ENCODE measurements around the gene SFSWAP. TPM values are rescaled to one million over a fixed set of nuclear protein-coding genes. Genes with fewer than 3 reads are reported as not detected.

SFSWAP gene
- total and polyA plus RNA-seq, 2 of the 13 experiments (the other 11 are each of a cell fraction or from before 2014, with no cell fraction given) = 17.1 to 27.7 TPM

- TF ChIP-seq ZNF510 (CRISPR knock-in tag; IDR thresholded peaks at IDR 0.05; ENCODE audit: low read depth) (no peak), TCF7L2 (IDR thresholded peaks at IDR 0.05; ENCODE audit: low read depth, low read length) (no peak), MATR3 (CRISPR knock-in tag; IDR thresholded peaks at IDR 0.05) (no peak)
- TF ChIP-seq, protein P1, sequence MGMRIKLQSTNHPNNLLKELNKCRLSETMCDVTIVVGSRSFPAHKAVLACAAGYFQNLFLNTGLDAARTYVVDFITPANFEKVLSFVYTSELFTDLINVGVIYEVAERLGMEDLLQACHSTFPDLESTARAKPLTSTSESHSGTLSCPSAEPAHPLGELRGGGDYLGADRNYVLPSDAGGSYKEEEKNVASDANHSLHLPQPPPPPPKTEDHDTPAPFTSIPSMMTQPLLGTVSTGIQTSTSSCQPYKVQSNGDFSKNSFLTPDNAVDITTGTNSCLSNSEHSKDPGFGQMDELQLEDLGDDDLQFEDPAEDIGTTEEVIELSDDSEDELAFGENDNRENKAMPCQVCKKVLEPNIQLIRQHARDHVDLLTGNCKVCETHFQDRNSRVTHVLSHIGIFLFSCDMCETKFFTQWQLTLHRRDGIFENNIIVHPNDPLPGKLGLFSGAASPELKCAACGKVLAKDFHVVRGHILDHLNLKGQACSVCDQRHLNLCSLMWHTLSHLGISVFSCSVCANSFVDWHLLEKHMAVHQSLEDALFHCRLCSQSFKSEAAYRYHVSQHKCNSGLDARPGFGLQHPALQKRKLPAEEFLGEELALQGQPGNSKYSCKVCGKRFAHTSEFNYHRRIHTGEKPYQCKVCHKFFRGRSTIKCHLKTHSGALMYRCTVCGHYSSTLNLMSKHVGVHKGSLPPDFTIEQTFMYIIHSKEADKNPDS (CRISPR knock-in tag; IDR thresholded peaks at IDR 0.05) = no peak
These were observed 38.5 kb upstream of the SFSWAP start (continued) for GRCh38 chr12:131672311-131672940.

GRCh38 chr12:131672941-131673887 lies 37.7 kb upstream of the SFSWAP start:
- intact Hi-C loops (cut with micrococcal nuclease; ENCODE audit: unreplicated experiment) (no loop called here), in situ Hi-C loops (cut with HindIII; ENCODE audit: extremely low pct_ligation_motif_present, low pct_unique_long_range_greater_than_20kb) (no loop called here)
- Histone ChIP-seq H3K79me2 (ENCODE audit: insufficient read depth, low read length) (no peaks in the 10 kb centered on the region), H3K27ac (ENCODE audit: extremely low read length, insufficient read depth, low read length) (no peak overlapping the region), H3K4me3 (replicated peaks in 1 of 3; ENCODE audit: insufficient read depth in 1 of 3, low read depth in 2 of 3, low read length in 3 of 3) (no peak overlapping the region), H3K9me3 (ENCODE audit: low read length) (no peaks in the 10 kb centered on the region), H3K4me2 (ENCODE audit: low read depth, low read length) (no peak overlapping the region), H4K20me1 (ENCODE audit: insufficient read depth, low read length) (no peaks in the 10 kb centered on the region), H3K9ac (ENCODE audit: insufficient read depth, low read depth, low read length) (no peak overlapping the region), H3K27me3 (ENCODE audit: control insufficient read depth in 1 of 2, insufficient read depth in 2 of 2, low read length in 2 of 2) (peaks cover 5 to 47% of the 10 kb centered on the region in 2 experiments), H2AFZ (ENCODE audit: low read length) (no peak overlapping the region), H3K36me3 (replicated peaks in 1 of 2; ENCODE audit: control insufficient read depth in 1 of 2, insufficient read depth in 2 of 2, low read length in 2 of 2) (no peaks in the 10 kb centered on the region), H3K4me1 (ENCODE audit: insufficient read depth, low read length) (no peaks in the 10 kb centered on the region)
- ChIA-PET POLR2A (no interaction called here), CTCF (ENCODE audit: low intra/inter-chr PET ratio, low total read pairs) (no interaction called here)
- BruUV-seq (replicated peaks) = no TSS peak
- DNase-seq (ENCODE audit: low spot score) = no peak
- 11% methylated on average over 17 of the region's 24 CpGs for WGBS (ENCODE audit: low lambda C conversion rate)
- no peak for ATAC-seq
- FAIRE-seq = no peak
- TF ChIP-seq HNRNPLL (IDR thresholded peaks at IDR 0.05; ENCODE audit: low read depth, low read length, poor library complexity, severe bottlenecking) (no peak), FOXK1 (CRISPR knock-in tag; IDR thresholded peaks at IDR 0.05; ENCODE audit: borderline replicate concordance, low read depth) (no peak), NFIB (CRISPR knock-in tag; IDR thresholded peaks at IDR 0.05; ENCODE audit: borderline replicate concordance) (no peak), ZNF709 (CRISPR knock-in tag; IDR thresholded peaks at IDR 0.05) (no peak), TBX2 (CRISPR knock-in tag; IDR thresholded peaks at IDR 0.05; ENCODE audit: borderline replicate concordance) (no peak), CREB3 (CRISPR knock-in tag; IDR thresholded peaks at IDR 0.05) (no peak), HES4 (CRISPR knock-in tag; IDR thresholded peaks at IDR 0.05; ENCODE audit: borderline replicate concordance) (no peak), ZIK1 (CRISPR knock-in tag; IDR thresholded peaks at IDR 0.05; ENCODE audit: borderline replicate concordance, low read depth) (no peak), CBX1 (IDR thresholded peaks at IDR 0.05; ENCODE audit: low read depth) (no peak), ZNF839 (CRISPR knock-in tag; IDR thresholded peaks at IDR 0.05; ENCODE audit: borderline replicate concordance) (no peak), ZFP37 (CRISPR knock-in tag; IDR thresholded peaks at IDR 0.05; ENCODE audit: borderline replicate concordance) (no peak), ZNF232 (CRISPR knock-in tag; IDR thresholded peaks at IDR 0.05; ENCODE audit: borderline replicate concordance) (no peak), ZNF660 (CRISPR knock-in tag; IDR thresholded peaks at IDR 0.05; ENCODE audit: borderline replicate concordance, low read depth) (no peak), ISX (CRISPR knock-in tag; conservative IDR thresholded peaks at IDR 0.05) (no peak), ZNF878 (CRISPR knock-in tag; IDR thresholded peaks at IDR 0.05) (no peak)
